ENCODE measurements around the gene CUL7. TPM values are rescaled to one million over a fixed set of nuclear protein-coding genes. Genes with fewer than 3 reads are reported as not detected.

CUL7 gene
- total RNA-seq, 1 donor from 2014 or later: 65.0 TPM

GRCh38 chr6:42996513-42996912 lies 57.1 kb downstream of the CUL7 start:
- no peak for TF ChIP-seq CTCF (conservative IDR thresholded peaks at IDR 0.05)
- H3K4me3 Mint-ChIP-seq: no peak overlapping the region
- DNase-seq (ENCODE audit: extremely low spot score, unreplicated experiment): no peak
- H3K9me3 Mint-ChIP-seq: no peaks in the 10 kb centered on the region
- peaks cover 3% of the 10 kb centered on the region for H3K36me3 Mint-ChIP-seq
- H3K4me1 Mint-ChIP-seq (ENCODE audit: unreplicated experiment): peaks cover 3% of the 10 kb centered on the region
- no peak overlapping the region for H3K27ac Mint-ChIP-seq
- H3K27me3 Mint-ChIP-seq: no peaks in the 10 kb centered on the region

- Mint-ChIP-seq H3K4me3 (no peak overlapping the region), H3K27ac (no peak overlapping the region)
Observed at GRCh38 chr6:42993445-42993844, 60.2 kb downstream of the CUL7 start.

GRCh38 chr6:42989923-42990322 lies 63.7 kb downstream of the CUL7 start:
- H3K4me1 Mint-ChIP-seq (ENCODE audit: unreplicated experiment): peaks cover 28% of the 10 kb centered on the region
- no peaks in the 10 kb centered on the region for H3K27me3 Mint-ChIP-seq
- no peaks in the 10 kb centered on the region for H3K9me3 Mint-ChIP-seq
- H3K4me3 Mint-ChIP-seq: no peak overlapping the region
- no peak overlapping the region for H3K27ac Mint-ChIP-seq
- H3K36me3 Mint-ChIP-seq: peaks cover 9% of the 10 kb centered on the region
- DNase-seq (ENCODE audit: extremely low spot score, unreplicated experiment): no peak
- TF ChIP-seq CTCF (conservative IDR thresholded peaks at IDR 0.05): no peak

More at GRCh38 chr6:42993445-42993844, 60.2 kb downstream of the CUL7 start:
- peaks cover 8% of the 10 kb centered on the region for H3K36me3 Mint-ChIP-seq
- no peak for TF ChIP-seq CTCF (conservative IDR thresholded peaks at IDR 0.05)
- H3K4me1 Mint-ChIP-seq (ENCODE audit: unreplicated experiment): peaks cover 8% of the 10 kb centered on the region
- no peaks in the 10 kb centered on the region for H3K9me3 Mint-ChIP-seq
- no peaks in the 10 kb centered on the region for H3K27me3 Mint-ChIP-seq
- no peak for DNase-seq (ENCODE audit: extremely low spot score, unreplicated experiment)

- Mint-ChIP-seq H3K27ac (peak overlapping the region; percentile 7), H3K36me3 (peaks cover 9% of the 10 kb centered on the region), H3K4me3 (peak overlapping the region; percentile 3), H3K27me3 (no peaks in the 10 kb centered on the region), H3K9me3 (no peaks in the 10 kb centered on the region), H3K4me1 (ENCODE audit: unreplicated experiment) (peaks cover 36% of the 10 kb centered on the region)
- TF ChIP-seq CTCF (conservative IDR thresholded peaks at IDR 0.05): no peak
- no peak for DNase-seq (ENCODE audit: extremely low spot score, unreplicated experiment)
Observed at GRCh38 chr6:42988486-42989020, 65.1 kb downstream of the CUL7 start.

Other genes starting within 250 kb of the CUL7 start
- 83.4 and 101 TPM in 2 replicates for gene RPL7L1, start 174.2 kb downstream of the CUL7 start, total RNA-seq (ENCODE audit: low replicate concordance)
- gene PTCRA, start 137.8 kb downstream of the CUL7 start, total RNA-seq (ENCODE audit: low replicate concordance): not detected in 2 replicates
- 37.9 and 57.6 TPM in 2 replicates for gene CNPY3, start 124.4 kb downstream of the CUL7 start, total RNA-seq (ENCODE audit: low replicate concordance)
- gene GNMT, start 93.1 kb downstream of the CUL7 start, total RNA-seq (ENCODE audit: low replicate concordance): 0.26 and 0.39 TPM in 2 replicates
- gene PEX6, start 74.7 kb downstream of the CUL7 start, total RNA-seq (ENCODE audit: low replicate concordance): 34.4 and 35.9 TPM in 2 replicates
- 35.1 and 55.1 TPM in 2 replicates for gene PPP2R5D, start 69.3 kb downstream of the CUL7 start, total RNA-seq (ENCODE audit: low replicate concordance)
- 54.1 and 67.5 TPM in 2 replicates for gene MEA1, start 39.9 kb downstream of the CUL7 start, total RNA-seq (ENCODE audit: low replicate concordance)
- gene KLHDC3, start 39.6 kb downstream of the CUL7 start, total RNA-seq (ENCODE audit: low replicate concordance): 96.4 and 104 TPM in 2 replicates
- 51.7 and 56.7 TPM in 2 replicates for gene RRP36, start 32.2 kb downstream of the CUL7 start, total RNA-seq (ENCODE audit: low replicate concordance)
- 58.6 and 71.8 TPM in 2 replicates for gene MRPL2, start 5.6 kb upstream of the CUL7 start, total RNA-seq (ENCODE audit: low replicate concordance)
- gene KLC4, start 5.8 kb upstream of the CUL7 start, total RNA-seq (ENCODE audit: low replicate concordance): 33.2 and 36.4 TPM in 2 replicates
- 115 and 155 TPM in 2 replicates for gene PTK7, start 22.5 kb upstream of the CUL7 start, total RNA-seq (ENCODE audit: low replicate concordance)
- 35.2 and 38.2 TPM in 2 replicates for gene SRF, start 117.4 kb upstream of the CUL7 start, total RNA-seq (ENCODE audit: low replicate concordance)
- gene CUL9, start 128.3 kb upstream of the CUL7 start, total RNA-seq (ENCODE audit: low replicate concordance): 29.5 and 49.5 TPM in 2 replicates
- 47.8 and 52.3 TPM in 2 replicates for gene DNPH1, start 175.6 kb upstream of the CUL7 start, total RNA-seq (ENCODE audit: low replicate concordance)
- gene TTBK1, start 189.6 kb upstream of the CUL7 start, total RNA-seq (ENCODE audit: low replicate concordance): 0.93 and 1.7 TPM in 2 replicates
- 0.12 TPM in 1 of 2 replicates, not detected in the other for gene SLC22A7, start 244.4 kb upstream of the CUL7 start, total RNA-seq (ENCODE audit: low replicate concordance)